Kidney (tissue), 14 donors: ENCODE results near the gene HES3. TPM values are rescaled to one million over a fixed set of nuclear protein-coding genes. Genes with fewer than 3 reads are reported as not detected.

ENCODE experiments used
- DNase-seq, 5 donors: peaks; one replicate each; pipeline ENCODE4 v3.0.0-alpha.2; 2013 to 2020
- FAIRE-seq: peaks from 2 replicates; lab custom pipeline; 2012; peaks lifted over from hg19 to GRCh38; lab: Jason Lieb, UNC
- H3K27ac ChIP-seq, 2 donors: one replicate each; pipeline ENCODE4 v1.7.0; 2013; ENCODE audit warnings: low read depth in 2 of 2, low read length in 2 of 2, inconsistent platforms in 1 of 2
- H3K27me3 ChIP-seq: one replicate; pipeline ENCODE4 v1.7.1; 2013; ENCODE audit warnings: low read length, inconsistent platforms; ENCODE audit not compliant: control insufficient read depth, insufficient read depth
- H3K36me3 ChIP-seq, 3 donors: one replicate each; pipeline versions ENCODE4 v1.7.0 to v1.7.1; 2013; ENCODE audit warnings: low read length in 3 of 3, control low read depth in 1 of 3, inconsistent platforms in 1 of 3; ENCODE audit not compliant: insufficient read depth in 3 of 3, control insufficient read depth in 2 of 3
- H3K4me1 ChIP-seq, 3 donors: one replicate each; pipeline versions ENCODE4 v1.7.0 to v1.7.1; 2013; ENCODE audit warnings: low read length in 3 of 3, inconsistent platforms in 1 of 3, low read depth in 1 of 3; ENCODE audit not compliant: control insufficient read depth in 2 of 3, insufficient read depth in 2 of 3
- H3K4me3 ChIP-seq, 3 donors: one replicate each; pipeline versions ENCODE4 v1.7.0 to v1.8.1; 2013; ENCODE audit warnings: low read length in 3 of 3, control low read depth in 1 of 3, inconsistent platforms in 1 of 3
- H3K9ac ChIP-seq, 3 donors: one replicate each; pipeline versions ENCODE4 v1.7.0 to v1.7.1; 2013; ENCODE audit warnings: low read length in 3 of 3, control low read depth in 1 of 3, inconsistent platforms in 1 of 3
- H3K9me3 ChIP-seq, 3 donors: one replicate each; pipeline versions ENCODE4 v1.7.0 to v1.7.1; 2013; ENCODE audit warnings: low read length in 3 of 3, control low read depth in 1 of 3, inconsistent platforms in 1 of 3; ENCODE audit not compliant: control insufficient read depth in 2 of 3, insufficient read depth in 1 of 3
- intact Hi-C: fragments of 100-400 bp; cut with DNase I; formaldehyde crosslinking; loops from one replicate; pipeline ENCODE4 v1.11.1; 2022
- polyA plus RNA-seq: library from polyadenylated mRNA; stranded (reverse); fragments of 350-450 nt; fragmentation: Illumina TruSeq; extraction: RNeasy Lipid Tissue Mini Kit (QIAGEN cat#74804); gene quantifications from one replicate; pipeline ENCODE4 v1.2.3, GENCODE V29; 2014; ENCODE audit warnings: low read depth, low replicate concordance; ENCODE audit not compliant: insufficient read depth
- total RNA-seq: library from RNA; stranded (reverse); fragmentation: NEBNext Ultra II Directional; extraction: Animal tissue kit (Norgen Biotek cat#: 25700); gene quantifications from one replicate; pipeline ENCODE4 v1.2.1, GENCODE V29; 2021
- TF ChIP-seq, protein P1 (sequence below): IDR thresholded peaks from 3 replicates; pipeline ENCODE4 v1.5.1; 2012; ENCODE audit warnings: mild to moderate bottlenecking, moderate library complexity, borderline replicate concordance; ENCODE audit not compliant: insufficient read depth; ENCODE audit errors: extremely low read depth
- donor health status: control.
- donor health status: control.
- donor health status: control.
- donor health status: control.
- donor health status: control.
- donor health status: DM: yes; HTN: yes; CAD: no.
- donor health status: Normal renal cell carcinoma (clear cell type).

Gene HES3
- total and polyA plus RNA-seq, 2 donors from 2014 or later, result not detected

DNA sequence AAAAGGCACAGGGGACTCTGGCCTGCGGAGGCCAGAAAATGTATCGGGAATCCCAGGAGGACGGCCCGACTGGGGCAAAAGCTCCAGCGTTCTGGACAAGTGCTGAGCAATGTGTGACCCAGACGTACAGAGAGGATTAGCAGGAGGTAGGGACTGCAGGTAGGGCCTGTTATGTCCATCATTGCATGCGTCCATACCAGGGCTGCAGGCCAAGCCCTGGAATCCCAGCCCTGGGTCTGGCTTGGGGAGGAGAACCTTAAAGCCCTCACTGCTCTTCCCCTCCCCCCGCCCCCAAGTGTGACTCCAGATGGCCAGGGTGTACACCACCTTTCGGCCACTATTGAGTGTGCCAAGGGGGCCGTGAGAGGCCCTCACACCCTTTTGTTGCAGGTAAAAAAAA, 36.1 kb upstream of the HES3 start:
- no peak overlapping the region for H3K4me3 ChIP-seq
- no peaks in the 10 kb centered on the region for H3K27me3 ChIP-seq
- no peak overlapping the region for H3K9ac ChIP-seq
- FAIRE-seq (no peak), DNase-seq (no peak)
- H3K9me3 ChIP-seq, result no peaks in the 10 kb centered on the region
- no peaks in the 10 kb centered on the region for H3K36me3 ChIP-seq
- intact Hi-C loops, result no loop called here
- TF ChIP-seq, protein P1, sequence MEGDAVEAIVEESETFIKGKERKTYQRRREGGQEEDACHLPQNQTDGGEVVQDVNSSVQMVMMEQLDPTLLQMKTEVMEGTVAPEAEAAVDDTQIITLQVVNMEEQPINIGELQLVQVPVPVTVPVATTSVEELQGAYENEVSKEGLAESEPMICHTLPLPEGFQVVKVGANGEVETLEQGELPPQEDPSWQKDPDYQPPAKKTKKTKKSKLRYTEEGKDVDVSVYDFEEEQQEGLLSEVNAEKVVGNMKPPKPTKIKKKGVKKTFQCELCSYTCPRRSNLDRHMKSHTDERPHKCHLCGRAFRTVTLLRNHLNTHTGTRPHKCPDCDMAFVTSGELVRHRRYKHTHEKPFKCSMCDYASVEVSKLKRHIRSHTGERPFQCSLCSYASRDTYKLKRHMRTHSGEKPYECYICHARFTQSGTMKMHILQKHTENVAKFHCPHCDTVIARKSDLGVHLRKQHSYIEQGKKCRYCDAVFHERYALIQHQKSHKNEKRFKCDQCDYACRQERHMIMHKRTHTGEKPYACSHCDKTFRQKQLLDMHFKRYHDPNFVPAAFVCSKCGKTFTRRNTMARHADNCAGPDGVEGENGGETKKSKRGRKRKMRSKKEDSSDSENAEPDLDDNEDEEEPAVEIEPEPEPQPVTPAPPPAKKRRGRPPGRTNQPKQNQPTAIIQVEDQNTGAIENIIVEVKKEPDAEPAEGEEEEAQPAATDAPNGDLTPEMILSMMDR, result no peak
- no peak overlapping the region for H3K27ac ChIP-seq
- peaks cover 0 to 7% (median 0%) of the 10 kb centered on the region in 3 donors for H3K4me1 ChIP-seq

DNA sequence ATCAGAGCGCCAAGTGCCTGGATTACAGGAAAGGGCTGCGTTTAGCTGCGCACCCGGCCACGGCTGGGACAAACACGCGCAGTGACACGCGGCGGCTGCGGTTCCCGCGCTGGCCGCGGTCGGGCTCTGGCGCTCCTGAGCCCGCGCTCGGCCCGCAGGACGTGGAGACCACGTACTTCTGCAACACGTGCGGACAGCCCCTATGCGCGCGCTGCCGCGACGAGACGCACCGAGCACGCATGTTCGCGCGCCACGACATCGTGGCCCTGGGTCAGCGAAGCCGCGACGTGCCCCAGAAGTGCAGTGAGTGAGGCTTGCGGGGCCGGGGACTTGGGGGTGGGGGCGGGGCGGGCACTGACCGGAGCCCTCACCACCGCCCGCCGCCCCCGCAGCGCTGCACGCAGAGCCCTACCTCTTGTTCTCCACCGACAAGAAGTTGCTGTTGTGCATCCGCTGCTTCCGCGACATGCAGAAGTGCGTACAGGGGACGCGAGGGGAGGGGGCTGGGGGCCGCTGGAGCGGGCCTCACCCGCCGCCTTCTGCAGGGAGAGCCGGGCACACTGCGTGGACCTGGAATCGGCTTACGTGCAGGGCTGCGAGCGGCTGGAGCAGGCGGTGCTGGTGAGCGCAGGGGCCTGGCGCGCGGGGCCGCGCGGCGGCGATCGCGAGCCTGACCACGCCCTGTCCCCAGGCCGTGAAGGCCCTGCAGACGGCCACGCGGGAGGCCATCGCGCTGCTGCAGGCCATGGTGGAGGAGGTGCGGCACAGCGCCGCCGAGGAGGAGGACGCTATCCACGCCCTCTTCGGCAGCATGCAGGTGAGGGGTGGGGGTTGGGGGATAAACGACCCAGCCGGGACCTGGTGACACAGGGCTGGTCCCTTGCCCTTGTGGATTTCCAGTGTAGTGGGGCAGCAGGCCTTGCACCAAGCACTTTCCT, 35.0 kb upstream of the HES3 start:
- H3K27me3 ChIP-seq, result no peaks in the 10 kb centered on the region
- DNase-seq (peak; percentile 49 to 84 (median 71)), FAIRE-seq (no peak)
- no peaks in the 10 kb centered on the region for H3K36me3 ChIP-seq
- no peak overlapping the region for H3K4me3 ChIP-seq
- peaks cover 0 to 7% (median 0%) of the 10 kb centered on the region in 3 donors for H3K4me1 ChIP-seq
- no peaks in the 10 kb centered on the region for H3K9me3 ChIP-seq
- no peak overlapping the region for H3K27ac ChIP-seq
- intact Hi-C loops, result no loop called here
- TF ChIP-seq, protein P1, result peak; percentile 27
- no peak overlapping the region for H3K9ac ChIP-seq

DNA sequence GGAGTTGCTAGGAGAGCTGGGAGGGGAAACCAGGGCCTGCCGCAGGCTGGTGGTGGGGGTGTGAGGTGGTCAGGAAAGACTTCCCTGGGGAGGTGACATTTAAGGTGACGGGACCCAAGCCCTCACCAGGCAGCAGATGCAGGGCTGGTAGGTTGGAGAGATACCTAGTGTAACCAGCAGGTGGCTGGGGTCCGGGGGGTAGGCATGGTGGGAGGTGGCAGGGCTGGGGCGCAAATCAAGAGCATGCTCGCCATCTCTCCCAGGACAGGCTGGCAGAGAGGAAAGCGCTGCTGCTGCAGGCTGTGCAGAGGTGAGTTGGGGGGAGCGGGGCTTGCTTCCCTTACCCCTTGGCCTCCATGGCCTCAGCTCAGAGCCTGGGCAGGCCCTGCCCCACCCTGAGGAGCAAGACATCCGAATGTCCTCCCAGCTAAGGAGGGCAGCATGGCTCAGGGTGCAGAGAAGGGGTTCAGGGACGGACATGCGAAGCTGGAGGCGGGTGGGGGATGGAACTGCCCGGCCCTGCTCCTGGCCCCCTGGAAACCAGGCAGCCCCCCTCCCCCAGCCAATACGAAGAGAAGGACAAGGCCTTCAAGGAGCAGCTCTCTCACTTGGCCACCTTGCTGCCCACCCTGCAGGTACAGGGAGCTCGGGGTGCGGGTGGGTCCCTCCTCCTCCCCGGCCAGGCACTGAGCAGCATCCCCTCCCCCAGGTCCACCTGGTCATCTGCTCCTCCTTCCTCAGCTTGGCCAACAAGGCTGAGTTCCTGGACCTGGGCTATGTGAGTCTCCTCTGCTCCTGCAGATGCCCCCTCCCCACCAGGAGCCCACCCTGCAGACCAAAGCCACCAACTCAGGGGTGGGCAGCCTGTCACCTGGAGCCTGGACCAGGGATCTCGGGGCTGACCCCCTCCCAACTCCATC, 34.1 kb upstream of the HES3 start:
- no peak overlapping the region for H3K4me3 ChIP-seq
- no peaks in the 10 kb centered on the region for H3K9me3 ChIP-seq
- FAIRE-seq (no peak), DNase-seq (peak in 2 of 5 donors; percentile 66 to 70)
- H3K4me1 ChIP-seq, result peaks cover 0 to 5% (median 0%) of the 10 kb centered on the region in 3 donors
- H3K9ac ChIP-seq, result no peak overlapping the region
- no peaks in the 10 kb centered on the region for H3K27me3 ChIP-seq
- no peak overlapping the region for H3K27ac ChIP-seq
- TF ChIP-seq, protein P1, result no peak
- no peaks in the 10 kb centered on the region for H3K36me3 ChIP-seq
- intact Hi-C loops, result no loop called here
